NCI-H2227 (cell line): Measurements from ENCODE around the gene CACNA1C.

Source experiments
- DNase-seq: peaks from one replicate; lab custom pipeline; 2025; ENCODE audit not compliant: unreplicated experiment; lab: John Stamatoyannopoulos, UW

The CACNA1C gene

GRCh38 chr12:2192231-2192630 lies 139.4 kb downstream of the CACNA1C start:
- DNase-seq: no peak

GRCh38 chr12:2194060-2194459 lies 141.3 kb downstream of the CACNA1C start:
- DNase-seq: no peak

- no peak for DNase-seq
Observed at GRCh38 chr12:2194571-2194970, 141.8 kb downstream of the CACNA1C start.

GRCh38 chr12:2195085-2195484 lies 142.3 kb downstream of the CACNA1C start:
- no peak for DNase-seq

GRCh38 chr12:2198005-2198501 lies 145.3 kb downstream of the CACNA1C start:
- DNase-seq: peak; percentile 37

GRCh38 chr12:2198542-2198941 lies 145.8 kb downstream of the CACNA1C start:
- DNase-seq: no peak

GRCh38 chr12:2205996-2206395 lies 153.2 kb downstream of the CACNA1C start:
- no peak for DNase-seq

GRCh38 chr12:2208837-2209635 lies 156.2 kb downstream of the CACNA1C start:
- no peak for DNase-seq

GRCh38 chr12:2211119-2211518 lies 158.3 kb downstream of the CACNA1C start:
- DNase-seq: no peak

GRCh38 chr12:2212537-2212936 lies 159.8 kb downstream of the CACNA1C start:
- DNase-seq: no peak

GRCh38 chr12:2212971-2213869 lies 160.4 kb downstream of the CACNA1C start:
- DNase-seq: peak; percentile 59

GRCh38 chr12:2214411-2214810 lies 161.6 kb downstream of the CACNA1C start:
- no peak for DNase-seq

- no peak for DNase-seq
Observed at GRCh38 chr12:2215709-2216560, 163.1 kb downstream of the CACNA1C start.

- DNase-seq: no peak
Observed at GRCh38 chr12:2218706-2219105, 165.9 kb downstream of the CACNA1C start.

GRCh38 chr12:2221030-2221621 lies 168.3 kb downstream of the CACNA1C start:
- no peak for DNase-seq

- DNase-seq: no peak
Observed at GRCh38 chr12:2222691-2223090, 169.9 kb downstream of the CACNA1C start.

- DNase-seq: no peak
Observed at GRCh38 chr12:2224961-2225360, 172.2 kb downstream of the CACNA1C start.

GRCh38 chr12:2225696-2226095 lies 172.9 kb downstream of the CACNA1C start:
- no peak for DNase-seq

- peak; percentile 23 for DNase-seq
Observed at GRCh38 chr12:2226641-2227040, 173.9 kb downstream of the CACNA1C start.

- no peak for DNase-seq
Observed at GRCh38 chr12:2227360-2227759, 174.6 kb downstream of the CACNA1C start.

- no peak for DNase-seq
Observed at GRCh38 chr12:2228535-2228934, 175.7 kb downstream of the CACNA1C start.
